Body of pancreas (tissue), 4 donors: ENCODE results near the gene FOXR1.

ENCODE experiments used
- CTCF ChIP-seq, 7 experiments: fragments of 450-650 bp in 4 of 7; fragments of 200-600 bp in 3 of 7; sonication (generic) in 3 of 7; IDR thresholded peaks; one replicate each; pipeline ENCODE4 v1.5.1; 2016 to 2019; ENCODE audit warnings: antibody characterized with exemption in 7 of 7
- POLR2A ChIP-seq, 3 donors: fragments of 450-650 bp; IDR thresholded peaks; one replicate each; pipeline ENCODE4 v1.6.1; 2016; ENCODE audit warnings: antibody characterized with exemption in 3 of 3, mild to moderate bottlenecking in 2 of 3

- TF ChIP-seq POLR2A (IDR thresholded peaks at IDR 0.05) (no peak), CTCF (IDR thresholded peaks at IDR 0.05) (no peak)
These were observed 14.0 kb upstream of the FOXR1 start for GRCh38 chr11:118957549-118957948.
